Measurements from ENCODE around the gene MAST3. TPM values are rescaled to one million over a fixed set of nuclear protein-coding genes. Genes with fewer than 3 reads are reported as not detected.

MAST3 gene
- total and polyA plus RNA-seq, 2 donors: 3.5 to 7.0 TPM

DNA sequence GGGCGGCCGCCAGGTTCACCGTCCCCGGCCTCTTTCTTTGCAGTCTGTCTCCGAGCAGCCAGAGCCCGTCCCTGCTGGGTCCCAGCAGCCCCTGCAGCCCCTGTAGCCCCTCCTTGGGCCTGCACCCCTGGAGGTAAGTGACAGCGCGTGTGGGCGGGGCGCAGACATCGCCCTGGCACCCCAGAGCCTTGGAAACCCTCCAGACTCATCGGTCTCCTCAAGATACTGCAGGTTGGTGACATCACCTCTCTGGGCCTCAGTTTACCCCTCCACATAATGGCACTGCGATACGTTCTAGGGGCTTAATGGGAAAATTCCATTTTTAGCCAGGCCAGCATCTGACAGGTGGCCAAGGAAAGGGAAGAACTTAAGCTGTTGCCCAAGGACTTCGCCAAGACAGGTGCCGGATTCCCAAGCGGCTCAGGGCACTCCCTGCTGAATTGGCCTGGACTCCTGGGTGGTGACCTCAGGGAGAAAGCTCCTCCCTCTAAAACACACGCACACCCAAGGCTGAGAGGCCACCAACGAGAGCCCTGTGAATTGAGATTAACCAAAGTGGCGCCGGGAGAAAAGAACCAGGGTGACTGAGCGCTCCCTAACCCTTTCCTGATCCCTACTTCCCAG lies 13.1 kb downstream of the MAST3 start:
- Histone ChIP-seq H3K4me1 (ENCODE audit: insufficient read depth) (no peaks in the 10 kb centered on the region), H3K4me3 (ENCODE audit: low read depth, low read length) (peak overlapping the region; percentile 65), H3K36me3 (ENCODE audit: insufficient read depth) (no peaks in the 10 kb centered on the region), H3K27ac (ENCODE audit: low read depth) (no peak overlapping the region)
- WGBS: 40% methylated on average over 22 of the region's 22 CpGs
- DNase-seq (ENCODE audit: extremely low spot score): no peak

DNA sequence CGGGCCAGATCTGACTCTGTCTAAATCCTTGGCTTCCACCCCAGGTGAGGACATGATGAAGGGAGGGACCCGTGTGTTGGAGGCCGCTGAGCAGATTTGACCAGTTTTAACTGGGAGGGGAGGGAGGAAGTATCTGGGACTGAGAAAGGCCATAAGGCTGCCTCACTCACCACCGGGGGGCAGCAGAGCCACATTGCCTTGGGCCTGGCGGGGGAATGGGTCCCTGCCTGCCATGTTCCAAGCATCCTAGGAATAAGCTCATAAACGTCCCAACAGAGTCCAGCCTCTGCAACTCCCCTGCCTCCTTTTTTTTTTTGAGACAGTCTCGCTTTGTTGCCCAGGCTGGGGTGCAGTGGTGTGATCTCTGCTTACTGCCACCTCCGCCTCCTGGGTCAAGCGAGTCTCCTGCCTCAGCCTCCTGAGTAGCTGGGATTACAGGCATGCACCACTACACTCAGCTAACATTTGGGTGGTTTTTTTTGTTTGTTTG lies 15.5 kb downstream of the MAST3 start:
- H3K4me1 ChIP-seq (ENCODE audit: insufficient read depth): no peaks in the 10 kb centered on the region
- DNase-seq (ENCODE audit: extremely low spot score): peak; percentile 32
- H3K4me3 ChIP-seq (ENCODE audit: low read depth, low read length): no peak overlapping the region
- WGBS: 30% methylated on average over 9 of the region's 9 CpGs
- H3K27ac ChIP-seq (ENCODE audit: low read depth): no peak overlapping the region
- H3K36me3 ChIP-seq (ENCODE audit: insufficient read depth): no peaks in the 10 kb centered on the region

DNA sequence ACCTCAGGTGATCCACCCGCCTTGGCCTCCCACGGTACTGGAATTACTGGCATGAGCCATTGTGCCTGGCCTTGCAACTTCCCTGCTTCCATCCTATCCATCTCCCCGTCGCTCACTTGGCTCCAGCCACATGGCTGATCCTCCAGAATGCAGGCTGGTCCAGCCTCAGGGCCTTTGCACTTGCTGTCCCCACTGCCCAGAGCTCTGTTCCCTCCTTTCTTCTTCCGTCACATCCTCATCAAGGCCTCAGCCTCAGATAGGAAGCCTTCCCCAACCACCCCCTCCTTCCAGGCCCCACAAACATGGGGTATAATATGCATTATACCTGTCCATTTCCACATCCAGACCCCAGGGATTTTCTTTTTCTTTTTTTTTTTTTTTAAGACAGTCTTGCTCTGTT lies 16.2 kb downstream of the MAST3 start:
- Histone ChIP-seq H3K4me3 (ENCODE audit: low read depth, low read length) (no peak overlapping the region), H3K4me1 (ENCODE audit: insufficient read depth) (no peaks in the 10 kb centered on the region), H3K36me3 (ENCODE audit: insufficient read depth) (no peaks in the 10 kb centered on the region), H3K27ac (ENCODE audit: low read depth) (no peak overlapping the region)
- 92% methylated on average over 5 of the region's 5 CpGs for whole genome bisulfite sequencing
- DNase-seq (ENCODE audit: extremely low spot score): no peak

DNA sequence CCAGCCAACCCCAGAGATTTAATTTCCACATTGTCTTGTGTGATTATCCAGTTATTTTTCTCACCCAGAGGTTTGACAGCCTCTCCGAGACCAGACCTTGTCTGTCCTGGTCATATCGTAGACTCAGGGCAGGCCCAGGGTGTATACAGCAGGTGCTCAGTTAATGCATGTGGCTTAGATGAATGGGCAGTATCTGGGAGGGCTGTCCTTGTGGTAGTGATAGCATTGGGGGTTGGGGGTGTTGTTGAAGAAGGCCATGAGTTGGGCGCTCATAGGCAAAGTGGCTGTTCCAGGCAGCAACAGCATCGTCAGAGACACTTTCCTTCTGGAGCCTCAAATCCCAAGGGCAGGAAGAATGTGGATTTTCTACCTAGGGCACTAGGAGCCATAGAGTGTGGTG lies 16.9 kb downstream of the MAST3 start:
- no peak overlapping the region for H3K27ac ChIP-seq (ENCODE audit: low read depth)
- no peaks in the 10 kb centered on the region for H3K4me1 ChIP-seq (ENCODE audit: insufficient read depth)
- H3K4me3 ChIP-seq (ENCODE audit: low read depth, low read length): no peak overlapping the region
- DNase-seq (ENCODE audit: extremely low spot score): no peak
- no peaks in the 10 kb centered on the region for H3K36me3 ChIP-seq (ENCODE audit: insufficient read depth)
- WGBS: 96% methylated on average over 4 of the region's 4 CpGs

DNA sequence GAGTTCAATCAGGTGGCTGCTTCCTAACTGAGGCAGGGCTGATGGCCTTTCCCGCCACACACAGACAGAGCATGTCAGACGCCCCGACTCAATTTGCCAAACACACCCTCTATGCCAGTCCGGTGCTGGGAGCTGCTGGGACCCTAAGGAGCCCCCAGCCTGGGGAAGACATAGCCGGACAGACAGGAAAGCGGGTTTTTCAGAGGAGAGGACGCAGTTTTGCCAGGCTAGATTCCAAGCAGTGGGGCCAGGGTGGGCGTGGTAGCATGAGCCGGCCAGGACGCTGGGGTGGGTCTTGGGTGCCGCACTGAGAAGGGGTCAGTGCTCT lies 19.8 kb downstream of the MAST3 start:
- Histone ChIP-seq H3K4me3 (ENCODE audit: low read depth, low read length) (peak overlapping the region; percentile 75), H3K36me3 (ENCODE audit: insufficient read depth) (no peaks in the 10 kb centered on the region), H3K27ac (ENCODE audit: low read depth) (no peak overlapping the region), H3K4me1 (ENCODE audit: insufficient read depth) (no peaks in the 10 kb centered on the region)
- no peak for DNase-seq (ENCODE audit: extremely low spot score)
- WGBS: 12% methylated on average over 11 of the region's 11 CpGs

DNA sequence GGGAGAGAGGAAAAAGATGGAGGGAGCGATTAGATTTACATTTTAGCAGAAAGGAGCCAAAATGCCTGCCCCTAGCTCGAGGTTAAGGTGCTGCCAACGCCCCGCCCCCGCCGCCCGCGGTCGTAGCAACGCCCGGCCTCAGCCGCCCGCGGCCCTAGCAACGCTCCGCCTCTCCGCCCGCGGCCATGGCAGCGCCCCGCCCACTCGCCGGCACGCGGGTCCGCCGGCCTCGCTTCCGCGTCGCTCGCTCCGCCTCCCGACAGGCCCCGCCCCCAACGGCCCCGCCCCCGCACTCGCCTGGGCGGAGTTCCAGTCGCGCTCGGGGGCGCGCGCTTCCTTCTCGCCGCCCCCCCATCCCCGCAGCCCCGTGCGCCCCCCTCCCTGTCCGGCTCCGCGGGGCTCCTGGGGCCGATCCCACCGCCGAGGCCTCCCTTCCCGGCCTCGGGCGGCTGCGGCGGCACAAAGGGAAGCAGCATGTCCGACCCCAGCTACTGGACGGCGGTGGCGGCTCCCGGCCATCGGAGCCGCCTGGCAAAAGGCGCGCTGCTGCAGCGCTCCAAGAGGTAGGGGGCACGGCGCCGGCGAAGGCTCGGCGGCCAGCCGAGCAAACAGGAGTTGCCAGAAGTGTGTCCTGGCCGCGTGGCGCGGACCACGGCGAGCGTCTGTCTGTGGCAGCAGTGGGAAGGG lies 20.3 kb downstream of the MAST3 start:
- under 1% methylated on average over 85 of the region's 86 CpGs for WGBS
- peak overlapping the region; percentile 75 for H3K4me3 ChIP-seq (ENCODE audit: low read depth, low read length)

DNA sequence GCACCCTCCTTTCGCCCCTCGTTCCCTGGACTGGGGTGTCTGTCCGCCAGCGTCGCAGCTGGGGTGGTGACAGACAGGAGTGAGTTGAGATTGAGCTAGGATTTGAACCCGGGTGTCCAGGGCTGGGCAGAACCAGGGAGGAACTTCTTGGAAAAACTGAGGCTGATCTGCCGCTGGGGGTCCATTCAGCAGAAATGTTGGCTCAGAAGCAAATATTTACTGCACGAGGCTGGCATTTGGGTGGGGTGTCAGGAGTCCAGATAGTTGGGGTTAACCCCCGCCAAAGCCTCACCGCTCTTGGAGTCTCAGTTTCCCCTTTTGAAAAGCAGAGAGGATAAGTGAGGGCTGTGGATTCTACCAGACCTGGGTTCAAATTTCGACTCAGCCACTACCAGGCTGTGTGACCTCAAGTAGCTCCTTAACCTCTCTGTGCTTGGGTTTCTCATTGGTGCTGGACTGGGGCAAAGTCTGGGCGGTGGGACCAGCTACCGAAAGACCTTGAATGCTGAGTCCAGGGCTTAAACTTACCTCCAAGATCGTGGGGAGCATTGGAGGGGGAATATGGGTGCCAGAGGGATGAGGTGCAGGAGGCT lies 20.9 kb downstream of the MAST3 start:
- Histone ChIP-seq H3K36me3 (ENCODE audit: insufficient read depth) (no peaks in the 10 kb centered on the region), H3K27ac (ENCODE audit: low read depth) (peak overlapping the region; percentile 35), H3K4me1 (ENCODE audit: insufficient read depth) (no peaks in the 10 kb centered on the region), H3K4me3 (ENCODE audit: low read depth, low read length) (peak overlapping the region; percentile 75)
- 31% methylated on average over 14 of the region's 14 CpGs for WGBS
- DNase-seq (ENCODE audit: extremely low spot score): no peak

More for the DNA sequence above, 20.3 kb downstream of the MAST3 start:
- no peaks in the 10 kb centered on the region for H3K36me3 ChIP-seq (ENCODE audit: insufficient read depth)
- no peaks in the 10 kb centered on the region for H3K4me1 ChIP-seq (ENCODE audit: insufficient read depth)
- DNase-seq (ENCODE audit: extremely low spot score): peak; percentile 50
- H3K27ac ChIP-seq (ENCODE audit: low read depth): peak overlapping the region; percentile 35

DNA sequence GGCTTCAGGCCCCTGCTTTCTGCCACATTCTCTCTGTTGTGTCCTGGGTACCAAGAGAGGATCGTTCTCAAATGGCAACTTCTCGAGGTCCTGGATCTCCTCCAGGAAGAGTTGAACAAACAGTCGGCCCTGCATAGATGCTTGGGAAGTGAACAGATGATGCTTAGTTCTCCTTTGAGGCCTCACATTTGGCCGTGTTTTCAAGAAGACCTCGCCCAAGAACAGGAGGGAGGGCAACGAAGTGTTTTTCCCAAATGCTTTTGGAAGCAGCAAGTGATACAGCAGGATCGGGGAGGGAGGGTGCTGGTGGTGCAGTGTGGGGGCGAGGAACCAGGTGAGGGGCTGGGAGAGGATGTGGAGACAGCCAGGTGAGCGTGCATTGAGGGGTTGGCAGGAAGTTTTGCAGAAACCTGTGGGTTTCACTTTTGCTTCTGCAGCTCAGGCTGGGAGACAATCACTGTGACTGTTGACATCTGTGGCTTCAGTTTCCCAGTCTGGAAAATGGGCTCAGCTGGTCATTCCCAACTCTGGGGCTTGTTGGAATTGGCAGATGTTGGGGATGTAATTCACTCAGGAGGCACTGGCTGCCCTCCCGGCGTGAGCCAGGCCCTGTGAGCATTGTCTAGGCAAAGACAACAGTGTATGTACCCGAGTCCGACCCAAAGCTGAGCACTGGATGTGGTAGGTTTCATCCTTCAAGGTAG lies 21.6 kb downstream of the MAST3 start:
- WGBS: 43% methylated on average over 13 of the region's 13 CpGs
- no peak for DNase-seq (ENCODE audit: extremely low spot score)
- no peaks in the 10 kb centered on the region for H3K36me3 ChIP-seq (ENCODE audit: insufficient read depth)
- no peaks in the 10 kb centered on the region for H3K4me1 ChIP-seq (ENCODE audit: insufficient read depth)
- H3K27ac ChIP-seq (ENCODE audit: low read depth): no peak overlapping the region
- no peak overlapping the region for H3K4me3 ChIP-seq (ENCODE audit: low read depth, low read length)

DNA sequence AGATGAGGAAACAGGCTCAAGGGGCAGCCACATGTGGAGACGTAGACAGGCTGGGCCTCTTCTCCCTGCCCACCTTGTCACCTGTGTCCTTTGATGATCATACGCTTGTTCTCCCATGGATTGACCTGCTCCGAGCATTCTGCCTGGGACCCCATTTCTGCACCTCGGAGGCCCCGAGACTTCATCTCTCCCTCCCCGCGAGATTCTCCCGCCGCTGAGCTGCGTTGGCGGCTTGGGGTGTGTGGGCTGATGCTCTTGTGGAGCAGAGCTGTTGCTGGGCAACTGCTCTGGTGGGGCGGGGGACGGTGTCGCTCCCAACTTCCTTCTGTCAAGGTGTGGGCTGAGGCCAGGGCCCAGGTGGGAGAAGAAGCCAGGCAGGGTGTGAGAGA lies 22.1 kb downstream of the MAST3 start:
- DNase-seq (ENCODE audit: extremely low spot score): no peak
- 83% methylated on average over 14 of the region's 14 CpGs for WGBS
- Histone ChIP-seq H3K36me3 (ENCODE audit: insufficient read depth) (no peaks in the 10 kb centered on the region), H3K4me3 (ENCODE audit: low read depth, low read length) (no peak overlapping the region), H3K27ac (ENCODE audit: low read depth) (no peak overlapping the region), H3K4me1 (ENCODE audit: insufficient read depth) (no peaks in the 10 kb centered on the region)

DNA sequence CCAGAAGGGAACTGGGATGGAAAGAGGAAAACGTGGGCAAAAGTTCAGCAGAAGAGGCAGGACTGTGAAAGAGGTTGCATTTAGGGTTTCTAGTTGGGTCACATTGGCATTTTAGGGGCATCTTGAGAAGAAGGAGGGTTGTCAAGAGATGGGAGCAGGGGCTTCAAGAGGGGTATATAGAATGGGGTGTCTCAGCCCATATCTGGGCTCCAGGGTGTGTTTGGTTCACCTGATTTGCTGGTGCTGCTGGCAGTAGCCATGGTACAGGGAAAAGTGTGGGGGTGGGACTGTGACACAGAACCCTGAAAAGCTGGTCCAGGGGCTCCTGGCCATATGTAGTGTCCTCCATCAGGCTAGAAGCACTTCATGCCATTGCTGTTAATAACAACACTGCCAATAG lies 22.5 kb downstream of the MAST3 start:
- no peaks in the 10 kb centered on the region for H3K4me1 ChIP-seq (ENCODE audit: insufficient read depth)
- no peaks in the 10 kb centered on the region for H3K36me3 ChIP-seq (ENCODE audit: insufficient read depth)
- H3K27ac ChIP-seq (ENCODE audit: low read depth): no peak overlapping the region
- 72% methylated on average over 1 of the region's 1 CpG for WGBS
- no peak for DNase-seq (ENCODE audit: extremely low spot score)
- H3K4me3 ChIP-seq (ENCODE audit: low read depth, low read length): no peak overlapping the region

DNA sequence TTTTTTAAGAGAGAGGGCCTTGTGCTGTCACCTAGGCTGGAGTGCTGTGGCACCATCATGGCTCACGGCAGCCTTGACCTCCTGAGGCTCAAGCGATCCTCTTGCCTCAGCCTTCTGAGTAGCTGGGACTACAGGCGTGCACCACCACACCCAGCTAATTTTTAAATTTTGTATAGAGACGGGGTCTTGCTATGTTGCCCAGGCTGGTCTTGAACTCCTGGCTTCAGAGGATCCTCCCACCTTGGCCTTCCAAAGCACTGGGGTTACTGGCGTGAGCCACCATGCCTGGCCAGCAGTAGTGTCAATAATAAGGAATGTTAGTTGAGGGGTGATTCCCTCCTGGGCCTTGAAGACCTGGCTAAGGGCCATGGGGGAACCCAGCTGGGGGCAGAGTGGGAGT lies 23.6 kb downstream of the MAST3 start:
- H3K27ac ChIP-seq (ENCODE audit: low read depth): no peak overlapping the region
- WGBS: 95% methylated on average over 5 of the region's 5 CpGs
- H3K36me3 ChIP-seq (ENCODE audit: insufficient read depth): no peaks in the 10 kb centered on the region
- H3K4me1 ChIP-seq (ENCODE audit: insufficient read depth): no peaks in the 10 kb centered on the region
- no peak for DNase-seq (ENCODE audit: extremely low spot score)
- no peak overlapping the region for H3K4me3 ChIP-seq (ENCODE audit: low read depth, low read length)

DNA sequence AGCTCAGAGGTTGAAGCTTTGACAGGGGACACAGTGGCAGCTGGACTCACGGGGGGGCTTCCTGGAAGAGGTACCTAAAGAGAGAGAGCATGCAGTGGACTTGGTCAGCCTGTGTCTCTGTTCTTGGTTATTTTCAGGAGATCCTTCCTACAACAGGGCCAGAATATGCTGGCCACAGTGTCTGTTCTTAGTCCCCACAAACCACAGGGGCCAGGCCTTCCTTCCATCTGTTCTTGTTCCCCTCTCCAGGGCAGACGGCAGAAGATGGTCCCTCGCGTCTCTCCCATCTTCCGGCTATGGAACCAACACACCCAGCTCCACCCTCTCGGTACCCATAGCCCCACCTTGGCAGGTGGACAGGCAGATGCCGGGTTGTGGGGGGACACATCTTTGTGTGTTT lies 24.8 kb downstream of the MAST3 start:
- Histone ChIP-seq H3K4me1 (ENCODE audit: insufficient read depth) (no peaks in the 10 kb centered on the region), H3K36me3 (ENCODE audit: insufficient read depth) (no peaks in the 10 kb centered on the region), H3K4me3 (ENCODE audit: low read depth, low read length) (no peak overlapping the region), H3K27ac (ENCODE audit: low read depth) (no peak overlapping the region)
- WGBS: 88% methylated on average over 7 of the region's 7 CpGs
- DNase-seq (ENCODE audit: extremely low spot score): no peak

DNA sequence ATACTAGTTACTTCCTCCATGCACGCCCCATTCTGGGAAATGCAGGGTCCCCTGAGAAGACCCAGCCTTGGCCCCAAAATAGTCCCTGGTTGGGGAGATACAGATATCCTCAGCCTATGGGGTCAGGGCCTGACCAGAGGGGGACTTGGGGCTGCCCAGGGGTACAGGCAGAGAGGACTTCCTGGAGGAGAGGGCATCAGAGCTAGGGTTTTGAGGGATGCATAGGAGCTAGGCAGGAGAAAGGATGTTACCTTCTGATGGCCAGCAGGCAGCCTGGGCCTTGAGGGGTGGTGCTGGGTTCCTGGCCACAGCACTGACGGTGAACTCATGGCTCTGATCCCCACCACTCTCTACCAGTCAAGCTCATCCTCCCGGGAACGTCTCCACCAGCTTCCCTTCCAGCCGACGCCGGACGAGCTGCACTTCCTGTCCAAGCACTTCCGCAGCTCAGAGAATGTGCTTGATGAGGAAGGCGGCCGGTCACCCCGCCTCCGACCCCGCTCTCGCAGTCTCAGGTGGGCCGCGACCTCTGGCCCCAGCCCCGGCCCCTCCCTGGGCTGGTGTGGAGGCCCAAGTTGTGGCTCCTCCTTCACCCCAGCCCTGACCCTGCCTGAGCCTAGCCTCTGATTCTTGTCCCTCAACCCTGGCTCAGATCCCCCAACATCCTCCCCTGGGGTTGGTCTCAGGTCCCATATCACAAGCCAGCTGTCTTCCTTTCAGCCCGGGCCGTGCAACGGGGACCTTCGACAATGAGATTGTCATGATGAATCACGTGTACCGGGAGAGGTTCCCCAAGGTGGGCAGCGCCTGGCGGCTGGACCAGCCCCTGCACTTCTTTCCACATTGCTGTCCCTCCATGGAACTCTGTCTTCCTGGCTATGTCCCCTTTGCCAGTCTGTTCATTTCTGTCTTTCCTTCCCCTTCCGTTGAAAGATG lies 25.6 kb downstream of the MAST3 start:
- Histone ChIP-seq H3K4me1 (ENCODE audit: insufficient read depth) (no peaks in the 10 kb centered on the region), H3K36me3 (ENCODE audit: insufficient read depth) (no peaks in the 10 kb centered on the region), H3K4me3 (ENCODE audit: low read depth, low read length) (no peak overlapping the region), H3K27ac (ENCODE audit: low read depth) (no peak overlapping the region)
- DNase-seq (ENCODE audit: extremely low spot score): no peak
- 83% methylated on average over 27 of the region's 27 CpGs for WGBS
